ENCODE results near the gene PEX11B.
A peak's percentile ranks its signal among the peaks of the same experiment; 100 is the strongest.

DNA sequence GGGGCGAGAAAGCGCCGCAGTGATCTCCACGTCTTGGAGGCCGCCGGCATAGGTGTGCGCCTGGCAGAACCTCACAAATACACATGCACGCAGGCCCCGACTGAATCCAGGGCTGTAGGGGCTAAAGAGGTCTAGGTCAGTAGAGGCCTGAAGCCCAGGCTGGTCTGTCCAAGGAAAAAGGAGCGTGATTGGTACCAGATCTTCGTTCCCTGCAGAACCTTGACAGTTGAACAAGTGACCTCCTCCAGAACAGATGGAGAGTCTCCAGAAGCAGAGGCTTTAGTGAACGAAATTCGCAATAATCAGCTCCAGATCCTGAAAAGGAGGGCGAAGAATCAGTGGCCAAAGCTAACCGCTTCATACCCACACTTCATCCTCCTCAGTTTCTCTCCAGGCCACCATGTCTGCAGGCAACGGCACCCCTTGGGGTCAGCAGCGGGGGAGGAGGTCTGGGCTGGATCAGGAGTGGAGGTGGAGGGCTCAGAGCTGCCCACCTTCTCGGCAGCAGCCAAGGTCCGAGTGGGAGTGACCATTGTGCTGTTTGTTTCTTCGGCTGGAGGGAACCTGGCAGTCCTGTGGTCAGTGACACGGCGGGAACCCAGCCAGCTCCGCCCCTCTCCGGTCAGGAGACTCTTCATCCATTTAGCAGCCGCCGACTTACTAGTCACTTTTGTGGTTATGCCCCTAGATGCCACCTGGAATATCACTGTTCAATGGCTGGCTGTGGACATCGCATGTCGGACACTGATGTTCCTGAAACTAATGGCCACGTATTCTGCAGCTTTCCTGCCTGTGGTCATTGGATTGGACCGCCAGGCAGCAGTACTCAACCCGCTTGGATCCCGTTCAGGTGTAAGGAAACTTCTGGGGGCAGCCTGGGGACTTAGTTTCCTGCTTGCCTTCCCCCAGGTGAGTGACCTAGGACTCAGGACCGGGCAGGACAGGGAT, 749 bp upstream of the PEX11B start:
- TF ChIP-seq POLR2AphosphoS5 (IDR thresholded peaks at IDR 0.05; ENCODE audit: low read depth, low read length) (0 out of 2 replicates have a peak, but pooled peaks have one; percentile 23), TCF7L2 (IDR thresholded peaks at IDR 0.05; ENCODE audit: low read depth, low read length) (no peak), SIN3A (IDR thresholded peaks at IDR 0.05; ENCODE audit: borderline replicate concordance, insufficient read depth, low read depth, low read length) (no peak)
- TF ChIP-seq, protein P1, sequence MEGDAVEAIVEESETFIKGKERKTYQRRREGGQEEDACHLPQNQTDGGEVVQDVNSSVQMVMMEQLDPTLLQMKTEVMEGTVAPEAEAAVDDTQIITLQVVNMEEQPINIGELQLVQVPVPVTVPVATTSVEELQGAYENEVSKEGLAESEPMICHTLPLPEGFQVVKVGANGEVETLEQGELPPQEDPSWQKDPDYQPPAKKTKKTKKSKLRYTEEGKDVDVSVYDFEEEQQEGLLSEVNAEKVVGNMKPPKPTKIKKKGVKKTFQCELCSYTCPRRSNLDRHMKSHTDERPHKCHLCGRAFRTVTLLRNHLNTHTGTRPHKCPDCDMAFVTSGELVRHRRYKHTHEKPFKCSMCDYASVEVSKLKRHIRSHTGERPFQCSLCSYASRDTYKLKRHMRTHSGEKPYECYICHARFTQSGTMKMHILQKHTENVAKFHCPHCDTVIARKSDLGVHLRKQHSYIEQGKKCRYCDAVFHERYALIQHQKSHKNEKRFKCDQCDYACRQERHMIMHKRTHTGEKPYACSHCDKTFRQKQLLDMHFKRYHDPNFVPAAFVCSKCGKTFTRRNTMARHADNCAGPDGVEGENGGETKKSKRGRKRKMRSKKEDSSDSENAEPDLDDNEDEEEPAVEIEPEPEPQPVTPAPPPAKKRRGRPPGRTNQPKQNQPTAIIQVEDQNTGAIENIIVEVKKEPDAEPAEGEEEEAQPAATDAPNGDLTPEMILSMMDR (IDR thresholded peaks at IDR 0.05), result no peak
- TF ChIP-seq, protein P2, sequence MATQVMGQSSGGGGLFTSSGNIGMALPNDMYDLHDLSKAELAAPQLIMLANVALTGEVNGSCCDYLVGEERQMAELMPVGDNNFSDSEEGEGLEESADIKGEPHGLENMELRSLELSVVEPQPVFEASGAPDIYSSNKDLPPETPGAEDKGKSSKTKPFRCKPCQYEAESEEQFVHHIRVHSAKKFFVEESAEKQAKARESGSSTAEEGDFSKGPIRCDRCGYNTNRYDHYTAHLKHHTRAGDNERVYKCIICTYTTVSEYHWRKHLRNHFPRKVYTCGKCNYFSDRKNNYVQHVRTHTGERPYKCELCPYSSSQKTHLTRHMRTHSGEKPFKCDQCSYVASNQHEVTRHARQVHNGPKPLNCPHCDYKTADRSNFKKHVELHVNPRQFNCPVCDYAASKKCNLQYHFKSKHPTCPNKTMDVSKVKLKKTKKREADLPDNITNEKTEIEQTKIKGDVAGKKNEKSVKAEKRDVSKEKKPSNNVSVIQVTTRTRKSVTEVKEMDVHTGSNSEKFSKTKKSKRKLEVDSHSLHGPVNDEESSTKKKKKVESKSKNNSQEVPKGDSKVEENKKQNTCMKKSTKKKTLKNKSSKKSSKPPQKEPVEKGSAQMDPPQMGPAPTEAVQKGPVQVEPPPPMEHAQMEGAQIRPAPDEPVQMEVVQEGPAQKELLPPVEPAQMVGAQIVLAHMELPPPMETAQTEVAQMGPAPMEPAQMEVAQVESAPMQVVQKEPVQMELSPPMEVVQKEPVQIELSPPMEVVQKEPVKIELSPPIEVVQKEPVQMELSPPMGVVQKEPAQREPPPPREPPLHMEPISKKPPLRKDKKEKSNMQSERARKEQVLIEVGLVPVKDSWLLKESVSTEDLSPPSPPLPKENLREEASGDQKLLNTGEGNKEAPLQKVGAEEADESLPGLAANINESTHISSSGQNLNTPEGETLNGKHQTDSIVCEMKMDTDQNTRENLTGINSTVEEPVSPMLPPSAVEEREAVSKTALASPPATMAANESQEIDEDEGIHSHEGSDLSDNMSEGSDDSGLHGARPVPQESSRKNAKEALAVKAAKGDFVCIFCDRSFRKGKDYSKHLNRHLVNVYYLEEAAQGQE (IDR thresholded peaks at IDR 0.05; ENCODE audit: insufficient read depth in 1 of 2, low read depth in 2 of 2, low read length in 1 of 2), result no peak
